Activated CD4-positive, CD25-positive, alpha-beta regulatory T cell (primary cell): ENCODE data around the gene BRMS1.

ENCODE experiments used
- DNase-seq, 4 experiments: peaks; one replicate each; lab custom pipeline; 2025; lab: John Stamatoyannopoulos, UW

Gene BRMS1

GRCh38 chr11:66309475-66309874 is 35.4 kb downstream of the BRMS1 start:
- no peak for DNase-seq

- no peak for DNase-seq
These were observed 42.2 kb downstream of the BRMS1 start for GRCh38 chr11:66302656-66303055.

GRCh38 chr11:66299186-66299585 is 45.7 kb downstream of the BRMS1 start:
- no peak for DNase-seq

GRCh38 chr11:66297610-66298009 is 47.3 kb downstream of the BRMS1 start:
- DNase-seq = no peak

GRCh38 chr11:66294626-66295620 is 50.0 kb downstream of the BRMS1 start:
- no peak for DNase-seq

GRCh38 chr11:66293777-66294625 is 50.9 kb downstream of the BRMS1 start:
- DNase-seq = no peak

- no peak for DNase-seq
These were observed 51.6 kb downstream of the BRMS1 start for GRCh38 chr11:66293352-66293751.

GRCh38 chr11:66292543-66293332 is 52.2 kb downstream of the BRMS1 start:
- DNase-seq = no peak

GRCh38 chr11:66291706-66292542 is 53.0 kb downstream of the BRMS1 start, which contains the start of gene TMEM151A:
Gene TMEM151A (plus strand): TSS chr11:66291894. CDS start chr11:66292014, 120 bp downstream.
- DNase-seq = no peak

- DNase-seq = no peak
These were observed 53.6 kb downstream of the BRMS1 start for GRCh38 chr11:66291303-66291705.

- DNase-seq = no peak
These were observed 54.6 kb downstream of the BRMS1 start for GRCh38 chr11:66290330-66290621.

- peak; percentile 60 to 73 (median 66) for DNase-seq
These were observed 55.2 kb downstream of the BRMS1 start for GRCh38 chr11:66289548-66290329.

GRCh38 chr11:66288671-66289547 is 56.0 kb downstream of the BRMS1 start, which contains the start of gene YIF1A:
Gene YIF1A (minus strand): TSS chr11:66289143. CDS start chr11:66288985, 158 bp downstream.
- DNase-seq = peak; percentile 92 to 98 (median 96)

GRCh38 chr11:66287889-66288670 is 56.8 kb downstream of the BRMS1 start:
- no peak for DNase-seq
